ENCODE data around the gene TRMT112. TPM values are rescaled to one million over a fixed set of nuclear protein-coding genes. Genes with fewer than 3 reads are reported as not detected.

Gene TRMT112
- polyA plus RNA-seq, 2 of the 4 experiments (the other 2 are of a cell fraction) = 363 to 440 TPM

- 84% methylated on average over 14 of the region's 23 CpGs for WGBS (ENCODE audit: missing lambda C conversion rate)
- DNase-seq (ENCODE audit: low read depth in 1 of 2, low spot score in 1 of 2) = peak in 1 of 2 experiments; percentile 62
- CTCF ChIA-PET = interaction anchor here (1.1 to 16.0 kb wide), 12 partner anchors 9 to 500 kb away, joined by 3 to 220 read pairs (median 4); partner anchors contain the start of genes CATSPERZ, ESRRA, PLCB3 and PPP1R14B
- Histone ChIP-seq H3K4me2 (peak overlapping the region; percentile 97), H3K9me3 (no peaks in the 10 kb centered on the region), H3K27ac (peak overlapping the region; percentile 94 to 97), H3K4me1 (peaks cover 26% of the 10 kb centered on the region), H3K4me3 (peak overlapping the region; percentile 72)
- POLR2A ChIA-PET = interaction anchor here (0.8 to 5.9 kb wide), 10 partner anchors 9 to 82 kb away, joined by 3 to 53 read pairs (median 4); partner anchors contain the start of genes BAD, ESRRA, FKBP2 and GPR137
- TF ChIP-seq KDM1A (IDR thresholded peaks at IDR 0.05; ENCODE audit: low read depth) (peak; percentile 71), NPAS2 (CRISPR knock-in tag; IDR thresholded peaks at IDR 0.05; ENCODE audit: borderline replicate concordance) (no peak), FOXS1 (CRISPR knock-in tag; IDR thresholded peaks at IDR 0.05) (no peak), CBX2 (IDR thresholded peaks at IDR 0.05; ENCODE audit: borderline replicate concordance, low read depth) (no peak)
- TF ChIP-seq, protein P1, sequence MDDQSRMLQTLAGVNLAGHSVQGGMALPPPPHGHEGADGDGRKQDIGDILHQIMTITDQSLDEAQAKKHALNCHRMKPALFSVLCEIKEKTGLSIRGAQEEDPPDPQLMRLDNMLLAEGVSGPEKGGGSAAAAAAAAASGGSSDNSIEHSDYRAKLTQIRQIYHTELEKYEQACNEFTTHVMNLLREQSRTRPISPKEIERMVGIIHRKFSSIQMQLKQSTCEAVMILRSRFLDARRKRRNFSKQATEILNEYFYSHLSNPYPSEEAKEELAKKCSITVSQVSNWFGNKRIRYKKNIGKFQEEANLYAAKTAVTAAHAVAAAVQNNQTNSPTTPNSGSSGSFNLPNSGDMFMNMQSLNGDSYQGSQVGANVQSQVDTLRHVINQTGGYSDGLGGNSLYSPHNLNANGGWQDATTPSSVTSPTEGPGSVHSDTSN (IDR thresholded peaks at IDR 0.05) = no peak
- ATAC-seq = peak in 1 of 2 experiments; percentile 1; a peak in 3 of 6 replicates
- FAIRE-seq = no peak
Observed at GRCh38 chr11:64268025-64268892, 49.1 kb downstream of the TRMT112 start.

GRCh38 chr11:64267207-64267945 lies 50.0 kb downstream of the TRMT112 start:
- WGBS (ENCODE audit: missing lambda C conversion rate) = 89% methylated on average over 26 of the region's 27 CpGs
- ChIA-PET POLR2A (interaction anchor here (0.6 to 5.9 kb wide), 4 partner anchors 10 to 34 kb away, joined by 3 to 53 read pairs (median 4); partner anchors contain the start of gene PPP1R14B), CTCF (interaction anchor here (0.5 to 16.0 kb wide), 8 partner anchors 12 to 88 kb away, joined by 3 to 220 read pairs (median 4); partner anchors contain the start of genes CATSPERZ, ESRRA, PLCB3 and PPP1R14B)
- FAIRE-seq = no peak
- Histone ChIP-seq H3K4me2 (no peak overlapping the region), H3K4me3 (no peak overlapping the region), H3K9me3 (no peaks in the 10 kb centered on the region), H3K4me1 (peaks cover 20% of the 10 kb centered on the region), H3K27ac (peak overlapping the region in 1 of 2 experiments; percentile 94; a peak in 2 of 6 replicates)
- no peak for TF ChIP-seq CEBPB (IDR thresholded peaks at IDR 0.05)
- no peak for ATAC-seq
- DNase-seq (ENCODE audit: low read depth in 1 of 2, low spot score in 1 of 2) = no peak

Small RNAs within 50 kb of the gene (small RNA-seq; reads per million reads assigned to genes)
- gene MIR7155 (0 to 6.4 (median 0.52) reads per million in 6 experiments), gene RF00019 (0 reads per million in 6 experiments)

Other genes starting within 250 kb of the TRMT112 start
- gene MACROD1, start 151.4 kb downstream of the TRMT112 start, polyA plus RNA-seq (2011; rRNA removed) = 10.0 and 16.6 TPM in 2 replicates
- gene MACROD1, start 151.4 kb downstream of the TRMT112 start, polyA plus RNA-seq (2017; fragmentation: RNase III; extraction: RNeasy Plus Mini Kit Qiagen cat#74134 plus additional on column Dnase treatment) = 12.0 to 16.4 TPM (median 15.1 TPM) in 3 replicates
- gene STIP1, start 131.4 kb downstream of the TRMT112 start, polyA plus RNA-seq (2011; rRNA removed) = 288 and 300 TPM in 2 replicates
- gene STIP1, start 131.4 kb downstream of the TRMT112 start, polyA plus RNA-seq (2017; fragmentation: RNase III; extraction: RNeasy Plus Mini Kit Qiagen cat#74134 plus additional on column Dnase treatment) = 274 to 320 TPM (median 297 TPM) in 3 replicates
- gene FERMT3, start 110.8 kb downstream of the TRMT112 start, polyA plus RNA-seq (2011; rRNA removed) = 0.42 and 0.56 TPM in 2 replicates
- 1.9 to 2.1 TPM (median 2.0 TPM) in 3 replicates for gene FERMT3, start 110.8 kb downstream of the TRMT112 start, polyA plus RNA-seq (2017; fragmentation: RNase III; extraction: RNeasy Plus Mini Kit Qiagen cat#74134 plus additional on column Dnase treatment)
- gene TRPT1, start 91.4 kb downstream of the TRMT112 start, polyA plus RNA-seq (2011; rRNA removed) = 18.6 and 25.2 TPM in 2 replicates
- gene TRPT1, start 91.4 kb downstream of the TRMT112 start, polyA plus RNA-seq (2017; fragmentation: RNase III; extraction: RNeasy Plus Mini Kit Qiagen cat#74134 plus additional on column Dnase treatment) = 24.2 to 28.5 TPM (median 26.1 TPM) in 3 replicates
- 21.5 and 21.7 TPM in 2 replicates for gene NUDT22, start 91.3 kb downstream of the TRMT112 start, polyA plus RNA-seq (2011; rRNA removed)
- 25.7 to 33.2 TPM (median 33.1 TPM) in 3 replicates for gene NUDT22, start 91.3 kb downstream of the TRMT112 start, polyA plus RNA-seq (2017; fragmentation: RNase III; extraction: RNeasy Plus Mini Kit Qiagen cat#74134 plus additional on column Dnase treatment)
- 8.9 and 9.8 TPM in 2 replicates for gene DNAJC4, start 87.0 kb downstream of the TRMT112 start, polyA plus RNA-seq (2011; rRNA removed)
- 12.6 to 16.6 TPM (median 16.2 TPM) in 3 replicates for gene DNAJC4, start 87.0 kb downstream of the TRMT112 start, polyA plus RNA-seq (2017; fragmentation: RNase III; extraction: RNeasy Plus Mini Kit Qiagen cat#74134 plus additional on column Dnase treatment)
- gene VEGFB, start 83.0 kb downstream of the TRMT112 start, polyA plus RNA-seq (2011; rRNA removed) = 6.8 and 10.9 TPM in 2 replicates
- 24.6 to 26.7 TPM (median 26.5 TPM) in 3 replicates for gene VEGFB, start 83.0 kb downstream of the TRMT112 start, polyA plus RNA-seq (2017; fragmentation: RNase III; extraction: RNeasy Plus Mini Kit Qiagen cat#74134 plus additional on column Dnase treatment)
- 40.5 and 41.4 TPM in 2 replicates for gene FKBP2, start 76.5 kb downstream of the TRMT112 start, polyA plus RNA-seq (2011; rRNA removed)
- 131 to 142 TPM (median 136 TPM) in 3 replicates for gene FKBP2, start 76.5 kb downstream of the TRMT112 start, polyA plus RNA-seq (2017; fragmentation: RNase III; extraction: RNeasy Plus Mini Kit Qiagen cat#74134 plus additional on column Dnase treatment)
- 129 and 154 TPM in 2 replicates for gene PPP1R14B, start 70.6 kb downstream of the TRMT112 start, polyA plus RNA-seq (2011; rRNA removed)
- 152 to 155 TPM (median 152 TPM) in 3 replicates for gene PPP1R14B, start 70.6 kb downstream of the TRMT112 start, polyA plus RNA-seq (2017; fragmentation: RNase III; extraction: RNeasy Plus Mini Kit Qiagen cat#74134 plus additional on column Dnase treatment)
- 8.8 and 9.9 TPM in 2 replicates for gene PLCB3, start 66.0 kb downstream of the TRMT112 start, polyA plus RNA-seq (2011; rRNA removed)
- 19.2 to 21.3 TPM (median 21.2 TPM) in 3 replicates for gene PLCB3, start 66.0 kb downstream of the TRMT112 start, polyA plus RNA-seq (2017; fragmentation: RNase III; extraction: RNeasy Plus Mini Kit Qiagen cat#74134 plus additional on column Dnase treatment)
- 33.7 and 35.6 TPM in 2 replicates for gene BAD, start 32.9 kb downstream of the TRMT112 start, polyA plus RNA-seq (2011; rRNA removed)
- 65.7 to 68.4 TPM (median 66.4 TPM) in 3 replicates for gene BAD, start 32.9 kb downstream of the TRMT112 start, polyA plus RNA-seq (2017; fragmentation: RNase III; extraction: RNeasy Plus Mini Kit Qiagen cat#74134 plus additional on column Dnase treatment)
- 11.0 and 14.4 TPM in 2 replicates for gene GPR137, start 31.7 kb downstream of the TRMT112 start, polyA plus RNA-seq (2011; rRNA removed)
- gene GPR137, start 31.7 kb downstream of the TRMT112 start, polyA plus RNA-seq (2017; fragmentation: RNase III; extraction: RNeasy Plus Mini Kit Qiagen cat#74134 plus additional on column Dnase treatment) = 33.9 to 38.5 TPM (median 37.4 TPM) in 3 replicates
- not detected in 2 replicates for gene KCNK4, start 26.3 kb downstream of the TRMT112 start, polyA plus RNA-seq (2011; rRNA removed)
- gene KCNK4, start 26.3 kb downstream of the TRMT112 start, polyA plus RNA-seq (2017; fragmentation: RNase III; extraction: RNeasy Plus Mini Kit Qiagen cat#74134 plus additional on column Dnase treatment) = 0.12 to 0.28 TPM (median 0.17 TPM) in 3 replicates
- gene CATSPERZ, start 17.2 kb downstream of the TRMT112 start, polyA plus RNA-seq (2011; rRNA removed) = 1.9 TPM in 2 replicates
- gene CATSPERZ, start 17.2 kb downstream of the TRMT112 start, polyA plus RNA-seq (2017; fragmentation: RNase III; extraction: RNeasy Plus Mini Kit Qiagen cat#74134 plus additional on column Dnase treatment) = 3.4 to 4.7 TPM (median 4.1 TPM) in 3 replicates
- 13.9 and 15.2 TPM in 2 replicates for gene ESRRA, start 12.0 kb downstream of the TRMT112 start, polyA plus RNA-seq (2011; rRNA removed)
- gene ESRRA, start 12.0 kb downstream of the TRMT112 start, polyA plus RNA-seq (2017; fragmentation: RNase III; extraction: RNeasy Plus Mini Kit Qiagen cat#74134 plus additional on column Dnase treatment) = 30.9 to 35.5 TPM (median 33.5 TPM) in 3 replicates
- gene PRDX5, start 562 bp upstream of the TRMT112 start, polyA plus RNA-seq (2011; rRNA removed) = 305 and 377 TPM in 2 replicates
- gene PRDX5, start 562 bp upstream of the TRMT112 start, polyA plus RNA-seq (2017; fragmentation: RNase III; extraction: RNeasy Plus Mini Kit Qiagen cat#74134 plus additional on column Dnase treatment) = 442 to 500 TPM (median 491 TPM) in 3 replicates
- gene CCDC88B, start 22.6 kb upstream of the TRMT112 start, polyA plus RNA-seq (2011; rRNA removed) = 4.8 and 5.7 TPM in 2 replicates
- gene CCDC88B, start 22.6 kb upstream of the TRMT112 start, polyA plus RNA-seq (2017; fragmentation: RNase III; extraction: RNeasy Plus Mini Kit Qiagen cat#74134 plus additional on column Dnase treatment) = 8.8 to 10.3 TPM (median 9.7 TPM) in 3 replicates
- 19.1 and 21.4 TPM in 2 replicates for gene RPS6KA4, start 41.6 kb upstream of the TRMT112 start, polyA plus RNA-seq (2011; rRNA removed)
- gene RPS6KA4, start 41.6 kb upstream of the TRMT112 start, polyA plus RNA-seq (2017; fragmentation: RNase III; extraction: RNeasy Plus Mini Kit Qiagen cat#74134 plus additional on column Dnase treatment) = 34.5 to 40.4 TPM (median 35.9 TPM) in 3 replicates
- gene SLC22A11, start 238.4 kb upstream of the TRMT112 start, polyA plus RNA-seq (2011; rRNA removed) = 0.19 and 0.23 TPM in 2 replicates
- gene SLC22A11, start 238.4 kb upstream of the TRMT112 start, polyA plus RNA-seq (2017; fragmentation: RNase III; extraction: RNeasy Plus Mini Kit Qiagen cat#74134 plus additional on column Dnase treatment) = 0.07 to 0.17 TPM (median 0.16 TPM) in 3 replicates

All from A549 (cell line).